Skeletal muscle cell (primary cell): ENCODE data around the gene UQCC2.

ENCODE experiments used
- DNase-seq: peaks from one replicate; pipeline ENCODE4 v3.0.0-alpha.2; 2010; ENCODE audit warnings: low read depth
- H3K4me3 ChIP-seq: 2 replicates; pipeline ENCODE4 v1.5.1; 2011; ENCODE audit warnings: low read depth, mild to moderate bottlenecking, control low read depth, low read length, moderate library complexity

UQCC2 gene

GRCh38 chr6:33665957-33666356 lies 45.5 kb downstream of the UQCC2 start:
- no peak for DNase-seq
- no peak overlapping the region for H3K4me3 ChIP-seq

GRCh38 chr6:33664506-33665057 lies 46.9 kb downstream of the UQCC2 start:
- no peak for DNase-seq
- H3K4me3 ChIP-seq = no peak overlapping the region

GRCh38 chr6:33663727-33664449 lies 47.6 kb downstream of the UQCC2 start:
- no peak overlapping the region for H3K4me3 ChIP-seq
- no peak for DNase-seq

GRCh38 chr6:33663028-33663427 lies 48.5 kb downstream of the UQCC2 start:
- no peak overlapping the region for H3K4me3 ChIP-seq
- no peak for DNase-seq

- DNase-seq = no peak
- H3K4me3 ChIP-seq = no peak overlapping the region
Measured at GRCh38 chr6:33662318-33662717, 49.2 kb downstream of the UQCC2 start.

GRCh38 chr6:33661106-33661838 lies 50.2 kb downstream of the UQCC2 start:
- no peak overlapping the region for H3K4me3 ChIP-seq
- DNase-seq = no peak

GRCh38 chr6:33659986-33660385 lies 51.5 kb downstream of the UQCC2 start:
- DNase-seq = no peak

GRCh38 chr6:33658982-33659689 lies 52.4 kb downstream of the UQCC2 start:
- no peak for DNase-seq
- H3K4me3 ChIP-seq = no peak overlapping the region

More at GRCh38 chr6:33659986-33660385, 51.5 kb downstream of the UQCC2 start:
- no peak overlapping the region for H3K4me3 ChIP-seq

GRCh38 chr6:33656844-33657243 lies 54.7 kb downstream of the UQCC2 start:
- H3K4me3 ChIP-seq = no peak overlapping the region

GRCh38 chr6:33654831-33655554 lies 56.5 kb downstream of the UQCC2 start:
- H3K4me3 ChIP-seq = no peak overlapping the region
- DNase-seq = no peak

More at GRCh38 chr6:33656844-33657243, 54.7 kb downstream of the UQCC2 start:
- DNase-seq = no peak

- no peak for DNase-seq
Measured at GRCh38 chr6:33652002-33652401, 59.5 kb downstream of the UQCC2 start.

GRCh38 chr6:33651403-33651802 lies 60.1 kb downstream of the UQCC2 start:
- H3K4me3 ChIP-seq = no peak overlapping the region
- DNase-seq = no peak

More at GRCh38 chr6:33652002-33652401, 59.5 kb downstream of the UQCC2 start:
- no peak overlapping the region for H3K4me3 ChIP-seq
